NCI-H1105 treated with DMSO at 0.1 percent for 48 hours (cell line): Measurements from ENCODE around the gene USH1C.

Experiments
- DNase-seq: peaks from one replicate; lab custom pipeline; 2025; lab: John Stamatoyannopoulos, UW

Gene USH1C

DNA sequence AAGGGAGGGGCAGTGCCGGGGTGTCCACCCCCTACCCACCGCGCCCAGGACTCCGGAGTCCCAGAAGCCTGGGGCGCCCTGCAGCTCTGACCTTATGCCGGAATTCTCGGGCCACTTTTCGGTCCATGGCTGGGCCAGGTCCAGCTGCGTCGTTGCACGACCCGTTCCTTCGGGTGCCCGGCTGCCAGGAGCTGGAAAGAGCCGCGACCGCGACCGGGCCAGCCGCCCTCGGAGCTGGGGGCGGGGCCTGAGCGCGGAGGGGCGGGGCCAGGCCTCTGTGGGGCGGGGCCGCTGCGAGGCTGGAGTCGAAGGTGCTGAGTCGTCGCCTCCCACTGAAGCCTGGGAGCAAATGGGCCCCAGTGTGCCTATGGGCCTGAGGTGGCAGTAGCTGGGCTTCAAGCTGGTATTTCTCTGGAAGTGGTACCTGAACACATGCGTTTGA is at the start of gene USH1C:
TSS of gene USH1C (minus strand) at position 236 of the 442 bp plus-strand sequence. CDS start at position 127, 109 bp downstream.
- no peak for DNase-seq

DNA sequence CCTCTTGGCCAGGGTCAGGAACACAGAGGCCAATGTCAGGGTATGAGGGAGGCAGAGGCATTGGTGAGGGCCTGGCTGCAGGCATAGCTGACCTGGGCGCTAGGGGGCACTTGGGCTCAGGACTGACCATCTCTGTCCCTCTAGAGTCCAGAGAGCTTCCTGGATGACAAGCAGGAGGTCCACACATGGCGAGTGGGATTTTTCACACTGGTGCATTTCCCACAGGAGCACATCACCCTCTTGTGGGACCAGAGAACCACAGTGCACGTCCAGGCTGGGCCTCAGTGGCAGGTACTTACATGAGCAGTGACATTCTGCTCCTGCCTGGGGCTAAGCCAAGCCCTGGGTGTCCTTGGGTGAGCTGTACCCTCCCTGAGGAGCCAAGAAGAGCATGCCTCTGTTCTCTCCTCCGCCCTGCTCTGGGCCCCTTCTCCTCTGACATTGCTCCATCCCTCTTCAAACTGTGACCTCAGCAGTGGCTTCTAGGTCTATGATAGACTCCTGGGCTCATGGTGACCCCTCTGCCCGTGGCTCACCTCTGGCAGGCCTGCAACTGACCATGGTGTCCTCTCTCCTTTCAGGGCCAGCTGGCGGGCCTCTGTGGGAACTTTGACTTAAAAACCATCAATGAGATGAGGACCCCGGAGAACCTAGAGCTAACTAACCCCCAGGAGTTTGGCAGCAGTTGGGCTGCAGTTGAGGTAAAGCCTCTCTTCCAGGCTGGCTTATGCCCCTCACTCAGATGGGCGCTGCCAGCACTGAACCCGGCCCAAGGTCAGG is 49.4 kb upstream of the USH1C start:
- no peak for DNase-seq

DNA sequence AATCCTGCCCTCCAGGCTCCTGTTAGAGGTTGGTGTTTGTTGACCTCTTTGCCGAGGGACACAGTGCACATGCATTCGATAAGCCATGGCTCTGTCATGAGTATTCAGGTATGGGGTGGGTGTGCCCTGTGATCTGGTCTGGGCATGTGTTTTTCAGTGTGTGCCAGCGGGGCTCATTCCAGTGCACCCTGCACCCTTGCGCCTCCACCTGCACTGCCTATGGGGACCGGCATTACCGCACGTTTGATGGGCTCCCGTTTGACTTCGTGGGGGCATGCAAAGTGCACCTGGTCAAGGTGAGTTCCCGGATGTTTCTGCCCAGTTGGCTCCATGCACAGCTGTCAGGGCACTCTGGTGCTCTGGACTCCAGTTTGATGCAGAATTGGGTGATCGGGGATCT is 47.1 kb upstream of the USH1C start:
- DNase-seq, result no peak

DNA sequence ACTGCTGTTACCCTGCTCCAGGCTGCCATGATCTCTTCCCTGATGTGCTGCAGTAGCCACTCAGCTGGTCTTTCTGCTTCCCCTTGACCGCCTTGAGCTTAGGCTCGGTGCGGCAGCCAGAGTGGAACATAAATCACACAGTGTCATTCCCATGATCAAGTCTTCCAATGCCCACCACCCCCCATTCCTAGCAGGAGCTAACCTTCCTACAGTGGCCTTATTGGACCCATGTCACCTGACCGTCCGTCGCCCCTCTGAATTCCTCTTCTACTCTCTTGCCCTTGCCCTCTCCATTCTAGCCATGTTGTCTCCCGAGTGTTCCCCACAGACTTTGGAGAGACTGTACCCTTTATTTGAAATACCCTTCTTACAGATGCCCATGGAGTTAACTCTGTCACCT is 46.2 kb upstream of the USH1C start:
- no peak for DNase-seq

GRCh38 chr11:17588721-17589120 is 44.5 kb upstream of the USH1C start:
- no peak for DNase-seq

DNA sequence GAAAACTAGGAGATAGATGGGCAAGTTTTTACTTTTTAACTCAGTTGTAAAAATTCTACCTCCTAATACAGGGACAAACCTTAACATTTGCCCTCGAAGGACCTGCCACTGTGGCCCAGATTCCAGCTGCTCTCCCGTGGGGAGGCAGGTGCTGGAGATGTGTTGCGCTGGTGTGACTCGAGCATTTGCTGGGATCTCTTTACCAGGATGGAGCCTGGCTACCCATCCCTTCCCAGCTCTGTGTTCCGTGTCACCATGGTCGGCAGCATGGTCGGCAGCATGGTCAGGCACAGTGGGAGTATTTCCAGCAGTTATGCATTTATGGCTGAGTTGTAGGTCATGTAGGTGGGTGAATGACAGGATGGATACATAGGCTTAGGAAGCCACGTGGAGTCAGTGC is 44.0 kb upstream of the USH1C start:
- no peak for DNase-seq

DNA sequence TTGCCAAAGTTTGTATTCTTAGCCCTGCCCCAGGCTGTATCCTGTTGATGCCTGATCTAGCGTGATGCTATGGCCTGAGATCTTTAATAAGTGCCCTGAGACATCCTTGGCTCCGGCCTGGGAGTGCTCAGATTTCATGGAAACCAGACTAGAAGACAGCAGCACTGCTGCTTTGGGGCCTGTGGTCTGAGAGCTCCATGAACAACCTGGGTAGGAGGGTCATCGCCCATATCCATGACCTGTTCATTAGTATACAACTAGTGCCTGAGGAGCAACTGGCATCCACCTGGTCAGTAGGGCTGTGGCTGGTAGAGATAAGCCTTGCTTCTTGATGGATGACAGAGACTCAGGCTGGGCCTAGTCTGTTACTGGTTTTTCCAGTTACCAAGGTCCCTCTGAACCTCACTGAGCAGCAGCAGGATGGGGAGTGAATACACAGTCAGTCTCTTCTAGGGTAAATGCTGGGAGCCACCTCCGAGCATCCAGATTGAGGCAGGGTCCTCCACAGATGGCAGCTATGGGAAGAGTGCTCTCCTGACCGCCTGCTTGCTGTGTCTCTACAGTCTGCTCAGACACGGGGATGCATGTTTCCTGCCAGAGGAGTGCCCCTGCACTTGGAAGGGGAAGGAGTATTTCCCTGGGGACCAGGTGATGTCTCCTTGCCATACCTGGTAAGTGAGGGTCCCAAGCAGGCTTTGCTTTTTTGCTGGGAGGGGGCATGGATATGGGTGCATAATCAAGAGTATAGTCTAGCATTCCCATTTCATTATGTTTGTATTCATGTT is 41.9 kb upstream of the USH1C start:
- DNase-seq, result no peak

- DNase-seq, result no peak
These were observed 37.5 kb upstream of the USH1C start for GRCh38 chr11:17581732-17582053.

DNA sequence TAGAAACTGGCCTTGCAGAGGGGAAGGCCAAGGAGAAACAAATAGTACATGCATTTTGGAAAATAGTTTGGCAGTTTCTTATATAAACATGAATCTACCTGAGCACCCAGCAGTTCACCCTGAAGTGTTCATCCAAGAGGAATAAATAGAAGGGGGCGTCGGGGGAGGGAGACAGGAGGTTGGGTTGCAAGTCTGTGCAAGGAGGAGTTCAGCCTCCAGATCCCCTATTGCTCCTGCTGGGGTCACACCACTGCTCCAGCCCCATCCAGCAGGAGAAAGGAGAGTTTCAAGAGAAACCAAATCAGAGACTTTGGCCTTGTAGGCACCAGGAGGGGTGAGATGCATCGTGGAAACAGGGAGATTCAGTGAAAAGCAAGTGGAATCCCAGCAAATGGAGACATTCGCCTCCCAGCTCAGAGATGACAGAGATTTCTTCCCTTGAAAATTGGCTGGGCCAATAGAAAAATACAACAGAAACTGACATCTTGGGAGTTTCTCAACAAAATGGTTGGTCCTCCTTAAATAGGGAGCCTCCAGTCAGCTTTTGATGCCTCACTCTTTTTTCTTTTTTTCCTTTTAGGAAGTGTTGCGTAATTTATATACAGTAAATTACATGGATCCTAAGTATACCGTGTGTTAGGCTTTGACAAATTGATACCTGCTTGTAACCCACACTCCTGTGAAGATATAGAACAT is 37.0 kb upstream of the USH1C start:
- no peak for DNase-seq

DNA sequence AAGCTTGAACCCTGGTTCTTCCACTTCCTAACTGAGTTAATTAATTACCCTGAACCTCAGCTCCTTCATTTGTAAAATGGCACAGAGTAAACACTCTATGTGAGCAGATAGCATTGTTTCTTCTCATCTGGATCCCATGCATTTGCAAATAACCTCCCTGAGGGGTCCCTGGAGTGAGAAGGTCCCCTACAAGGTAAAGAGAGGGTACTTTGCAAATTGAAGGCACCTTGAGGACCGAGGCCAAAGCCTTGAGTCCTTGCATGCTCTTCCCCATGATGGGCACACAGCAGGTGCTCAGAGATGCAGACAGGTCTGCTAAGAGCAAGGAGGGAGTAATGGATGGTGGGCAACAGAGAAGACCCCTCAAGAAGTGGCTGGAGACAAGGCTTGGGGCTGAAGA is 36.1 kb upstream of the USH1C start:
- DNase-seq, result no peak

GRCh38 chr11:17579451-17579850 is 35.2 kb upstream of the USH1C start:
- no peak for DNase-seq

DNA sequence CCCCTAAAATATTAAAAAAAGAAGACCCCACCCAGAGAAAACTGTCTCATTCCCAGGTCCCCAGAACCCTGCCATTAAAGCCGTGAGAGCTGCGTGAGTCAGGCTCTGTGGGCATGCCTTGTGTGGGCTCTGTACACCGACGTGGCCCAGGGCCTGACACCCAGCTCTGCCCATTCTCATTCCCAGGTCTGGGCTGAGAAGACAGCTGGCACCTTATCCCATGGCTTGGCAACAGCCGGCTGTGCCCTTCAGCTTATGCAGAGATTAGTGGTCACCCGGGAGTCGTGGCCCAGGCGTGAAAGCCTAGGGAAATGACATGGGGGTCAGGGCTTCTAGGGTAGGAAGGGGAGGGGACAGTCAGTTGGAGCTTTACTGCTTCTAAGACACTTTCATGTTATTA is 34.7 kb upstream of the USH1C start:
- DNase-seq, result no peak

GRCh38 chr11:17578296-17578695 is 34.1 kb upstream of the USH1C start:
- no peak for DNase-seq

- DNase-seq, result no peak
These were observed 31.5 kb upstream of the USH1C start for GRCh38 chr11:17575431-17576425.

- DNase-seq, result no peak
These were observed 30.2 kb upstream of the USH1C start for GRCh38 chr11:17574141-17575091.

- no peak for DNase-seq
These were observed 29.3 kb upstream of the USH1C start for GRCh38 chr11:17573526-17573925.

DNA sequence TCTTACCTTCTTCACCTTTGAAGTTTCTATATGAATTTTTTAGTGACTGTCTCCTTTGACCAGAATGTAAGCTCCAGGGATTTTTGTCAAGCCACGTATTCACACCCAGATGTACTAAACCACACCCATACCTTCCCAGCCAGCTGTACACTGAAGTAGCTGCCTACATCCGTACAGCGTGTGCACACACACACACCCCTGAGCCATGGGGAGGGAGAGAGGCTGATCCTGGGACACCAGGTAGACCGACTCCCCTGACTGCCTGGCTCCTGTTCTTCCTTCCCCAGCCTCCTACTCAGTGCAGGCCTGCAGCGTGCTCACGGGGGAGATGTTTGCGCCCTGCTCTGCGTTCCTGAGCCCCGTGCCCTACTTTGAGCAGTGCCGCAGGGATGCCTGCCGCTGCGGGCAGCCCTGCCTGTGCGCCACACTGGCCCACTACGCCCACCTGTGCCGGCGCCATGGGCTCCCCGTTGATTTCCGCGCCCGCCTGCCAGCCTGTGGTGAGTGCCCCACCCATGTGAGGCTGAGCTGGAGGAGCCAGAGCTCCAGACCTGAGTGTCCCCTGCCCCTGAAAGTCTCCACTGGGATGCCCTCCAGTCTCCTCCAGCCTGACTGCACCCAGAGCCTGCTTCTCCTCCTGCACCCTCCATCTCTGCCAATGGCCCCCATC is 28.7 kb upstream of the USH1C start:
- no peak for DNase-seq

DNA sequence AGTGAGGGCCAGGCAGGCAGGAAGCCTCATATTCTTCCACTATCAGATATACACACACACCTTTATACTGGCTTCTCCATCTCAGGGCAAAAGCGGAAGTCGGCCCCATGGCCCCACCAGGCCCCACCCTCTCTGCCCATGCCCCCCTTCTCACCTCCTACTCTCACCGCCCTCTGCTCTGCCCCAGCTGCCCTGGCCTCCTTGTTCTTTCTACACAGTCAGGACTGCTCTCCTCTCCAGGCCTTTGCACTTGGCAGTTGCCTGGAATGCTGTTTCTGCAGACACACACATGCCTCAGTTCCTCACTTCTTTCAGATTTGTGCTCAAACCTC is 28.1 kb upstream of the USH1C start:
- DNase-seq, result no peak

GRCh38 chr11:17571431-17572358 is 27.5 kb upstream of the USH1C start:
- no peak for DNase-seq
